OCI-LY7 (cell line): Measurements from ENCODE around the gene FAM180B.

Source experiments
- EZH2phosphoT487 ChIP-seq: fragments of 200-600 bp; sonication (generic); IDR thresholded peaks from 2 replicates; pipeline ENCODE4 v1.6.1; 2018; ENCODE audit warnings: low read depth, borderline replicate concordance, mild to moderate bottlenecking, mixed run types, antibody characterized with exemption, low read length, moderate library complexity, mixed read lengths
- TF ChIP-seq, protein P1 (sequence below): fragments of 200-600 bp; sonication (generic); conservative IDR thresholded peaks from 2 replicates; pipeline ENCODE4 v1.5.1; 2014; ENCODE audit warnings: mild to moderate bottlenecking, antibody characterized with exemption, low read length, moderate library complexity, mixed read lengths

DNA sequence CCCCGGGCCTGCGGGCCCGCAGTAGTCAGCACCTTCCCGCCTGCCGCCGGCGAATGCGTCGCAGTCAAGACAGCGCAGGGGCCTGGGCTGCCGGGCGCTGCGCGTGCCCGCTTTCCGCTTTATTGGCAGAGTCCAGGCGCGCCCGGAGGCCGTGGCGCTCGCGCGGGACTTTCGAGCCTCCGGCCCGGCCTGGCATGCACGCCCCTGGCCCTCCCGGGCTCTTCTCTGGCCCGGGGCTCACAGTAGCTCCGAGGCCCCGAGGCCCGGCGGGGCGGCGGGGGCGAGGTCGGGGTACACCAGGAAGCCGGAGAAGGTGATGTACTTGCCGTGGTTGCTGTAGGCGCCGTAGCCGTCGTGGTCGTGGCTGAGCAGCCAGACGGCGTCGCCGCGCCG is 3.1 kb downstream of the FAM180B start:
- TF ChIP-seq, protein P1, sequence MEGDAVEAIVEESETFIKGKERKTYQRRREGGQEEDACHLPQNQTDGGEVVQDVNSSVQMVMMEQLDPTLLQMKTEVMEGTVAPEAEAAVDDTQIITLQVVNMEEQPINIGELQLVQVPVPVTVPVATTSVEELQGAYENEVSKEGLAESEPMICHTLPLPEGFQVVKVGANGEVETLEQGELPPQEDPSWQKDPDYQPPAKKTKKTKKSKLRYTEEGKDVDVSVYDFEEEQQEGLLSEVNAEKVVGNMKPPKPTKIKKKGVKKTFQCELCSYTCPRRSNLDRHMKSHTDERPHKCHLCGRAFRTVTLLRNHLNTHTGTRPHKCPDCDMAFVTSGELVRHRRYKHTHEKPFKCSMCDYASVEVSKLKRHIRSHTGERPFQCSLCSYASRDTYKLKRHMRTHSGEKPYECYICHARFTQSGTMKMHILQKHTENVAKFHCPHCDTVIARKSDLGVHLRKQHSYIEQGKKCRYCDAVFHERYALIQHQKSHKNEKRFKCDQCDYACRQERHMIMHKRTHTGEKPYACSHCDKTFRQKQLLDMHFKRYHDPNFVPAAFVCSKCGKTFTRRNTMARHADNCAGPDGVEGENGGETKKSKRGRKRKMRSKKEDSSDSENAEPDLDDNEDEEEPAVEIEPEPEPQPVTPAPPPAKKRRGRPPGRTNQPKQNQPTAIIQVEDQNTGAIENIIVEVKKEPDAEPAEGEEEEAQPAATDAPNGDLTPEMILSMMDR: no peak
- no peak for TF ChIP-seq EZH2phosphoT487
